Measurements from ENCODE around the gene RAI1.

RAI1 gene

GRCh38 chr17:17736205-17737183 lies 55.2 kb downstream of the RAI1 start:
- Histone ChIP-seq H3K27me3 (replicated peaks; ENCODE audit: control insufficient read depth, insufficient read depth, low read length) (no peaks in the 10 kb centered on the region), H3K4me3 (ENCODE audit: low read length) (no peak overlapping the region), H3K36me3 (ENCODE audit: control insufficient read depth, insufficient read depth, low read length, severe bottlenecking) (no peaks in the 10 kb centered on the region), H3K9me3 (ENCODE audit: control insufficient read depth, low read length) (no peaks in the 10 kb centered on the region), H3K4me1 (ENCODE audit: control insufficient read depth, insufficient read depth, low read length) (peaks cover 24% of the 10 kb centered on the region), H3K9ac (ENCODE audit: low read length) (no peak overlapping the region)
- no peak for DNase-seq (ENCODE audit: low read depth)

GRCh38 chr17:17737961-17738894 lies 57.0 kb downstream of the RAI1 start:
- H3K4me3 ChIP-seq (ENCODE audit: low read length) = no peak overlapping the region
- H3K9me3 ChIP-seq (ENCODE audit: control insufficient read depth, low read length) = no peaks in the 10 kb centered on the region
- H3K9ac ChIP-seq (ENCODE audit: low read length) = no peak overlapping the region
- no peaks in the 10 kb centered on the region for H3K27me3 ChIP-seq (replicated peaks; ENCODE audit: control insufficient read depth, insufficient read depth, low read length)
- peaks cover 34% of the 10 kb centered on the region for H3K4me1 ChIP-seq (ENCODE audit: control insufficient read depth, insufficient read depth, low read length)
- H3K36me3 ChIP-seq (ENCODE audit: control insufficient read depth, insufficient read depth, low read length, severe bottlenecking) = no peaks in the 10 kb centered on the region
- no peak for DNase-seq (ENCODE audit: low read depth)

- Histone ChIP-seq H3K4me1 (ENCODE audit: control insufficient read depth, insufficient read depth, low read length) (peaks cover 34% of the 10 kb centered on the region), H3K36me3 (ENCODE audit: control insufficient read depth, insufficient read depth, low read length, severe bottlenecking) (no peaks in the 10 kb centered on the region), H3K9me3 (ENCODE audit: control insufficient read depth, low read length) (no peaks in the 10 kb centered on the region), H3K27me3 (replicated peaks; ENCODE audit: control insufficient read depth, insufficient read depth, low read length) (no peaks in the 10 kb centered on the region), H3K4me3 (ENCODE audit: low read length) (no peak overlapping the region), H3K9ac (ENCODE audit: low read length) (no peak overlapping the region)
- DNase-seq (ENCODE audit: low read depth) = no peak
Observed at GRCh38 chr17:17738901-17739300, 57.6 kb downstream of the RAI1 start.

GRCh38 chr17:17739388-17740066 lies 58.3 kb downstream of the RAI1 start:
- Histone ChIP-seq H3K4me1 (ENCODE audit: control insufficient read depth, insufficient read depth, low read length) (peaks cover 34% of the 10 kb centered on the region), H3K9ac (ENCODE audit: low read length) (peak overlapping the region; percentile 32), H3K36me3 (ENCODE audit: control insufficient read depth, insufficient read depth, low read length, severe bottlenecking) (no peaks in the 10 kb centered on the region), H3K9me3 (ENCODE audit: control insufficient read depth, low read length) (no peaks in the 10 kb centered on the region), H3K4me3 (ENCODE audit: low read length) (no peak overlapping the region), H3K27me3 (replicated peaks; ENCODE audit: control insufficient read depth, insufficient read depth, low read length) (no peaks in the 10 kb centered on the region)
- DNase-seq (ENCODE audit: low read depth) = peak; percentile 81

GRCh38 chr17:17740615-17741348 lies 59.5 kb downstream of the RAI1 start:
- Histone ChIP-seq H3K27me3 (replicated peaks; ENCODE audit: control insufficient read depth, insufficient read depth, low read length) (no peaks in the 10 kb centered on the region), H3K4me3 (ENCODE audit: low read length) (no peak overlapping the region), H3K9ac (ENCODE audit: low read length) (peak overlapping the region; percentile 34), H3K36me3 (ENCODE audit: control insufficient read depth, insufficient read depth, low read length, severe bottlenecking) (no peaks in the 10 kb centered on the region), H3K4me1 (ENCODE audit: control insufficient read depth, insufficient read depth, low read length) (peaks cover 34% of the 10 kb centered on the region), H3K9me3 (ENCODE audit: control insufficient read depth, low read length) (no peaks in the 10 kb centered on the region)
- DNase-seq (ENCODE audit: low read depth) = no peak

GRCh38 chr17:17741349-17742023 lies 60.2 kb downstream of the RAI1 start:
- H3K9me3 ChIP-seq (ENCODE audit: control insufficient read depth, low read length) = no peaks in the 10 kb centered on the region
- peak overlapping the region; percentile 34 for H3K9ac ChIP-seq (ENCODE audit: low read length)
- H3K4me1 ChIP-seq (ENCODE audit: control insufficient read depth, insufficient read depth, low read length) = peaks cover 34% of the 10 kb centered on the region
- no peaks in the 10 kb centered on the region for H3K27me3 ChIP-seq (replicated peaks; ENCODE audit: control insufficient read depth, insufficient read depth, low read length)
- H3K36me3 ChIP-seq (ENCODE audit: control insufficient read depth, insufficient read depth, low read length, severe bottlenecking) = no peaks in the 10 kb centered on the region
- H3K4me3 ChIP-seq (ENCODE audit: low read length) = no peak overlapping the region
- peak; percentile 30 for DNase-seq (ENCODE audit: low read depth)

GRCh38 chr17:17742133-17742621 lies 60.9 kb downstream of the RAI1 start:
- H3K27me3 ChIP-seq (replicated peaks; ENCODE audit: control insufficient read depth, insufficient read depth, low read length) = no peaks in the 10 kb centered on the region
- no peaks in the 10 kb centered on the region for H3K9me3 ChIP-seq (ENCODE audit: control insufficient read depth, low read length)
- H3K36me3 ChIP-seq (ENCODE audit: control insufficient read depth, insufficient read depth, low read length, severe bottlenecking) = no peaks in the 10 kb centered on the region
- H3K9ac ChIP-seq (ENCODE audit: low read length) = no peak overlapping the region
- peak; percentile 38 for DNase-seq (ENCODE audit: low read depth)
- H3K4me3 ChIP-seq (ENCODE audit: low read length) = no peak overlapping the region
- H3K4me1 ChIP-seq (ENCODE audit: control insufficient read depth, insufficient read depth, low read length) = peaks cover 37% of the 10 kb centered on the region

GRCh38 chr17:17742688-17743390 lies 61.6 kb downstream of the RAI1 start:
- Histone ChIP-seq H3K9ac (ENCODE audit: low read length) (no peak overlapping the region), H3K27me3 (replicated peaks; ENCODE audit: control insufficient read depth, insufficient read depth, low read length) (no peaks in the 10 kb centered on the region), H3K4me1 (ENCODE audit: control insufficient read depth, insufficient read depth, low read length) (peaks cover 41% of the 10 kb centered on the region), H3K36me3 (ENCODE audit: control insufficient read depth, insufficient read depth, low read length, severe bottlenecking) (no peaks in the 10 kb centered on the region), H3K4me3 (ENCODE audit: low read length) (no peak overlapping the region), H3K9me3 (ENCODE audit: control insufficient read depth, low read length) (no peaks in the 10 kb centered on the region)
- DNase-seq (ENCODE audit: low read depth) = no peak

- no peaks in the 10 kb centered on the region for H3K27me3 ChIP-seq (replicated peaks; ENCODE audit: control insufficient read depth, insufficient read depth, low read length)
- DNase-seq (ENCODE audit: low read depth) = no peak
- H3K36me3 ChIP-seq (ENCODE audit: control insufficient read depth, insufficient read depth, low read length, severe bottlenecking) = no peaks in the 10 kb centered on the region
- H3K4me1 ChIP-seq (ENCODE audit: control insufficient read depth, insufficient read depth, low read length) = peaks cover 41% of the 10 kb centered on the region
- H3K9me3 ChIP-seq (ENCODE audit: control insufficient read depth, low read length) = no peaks in the 10 kb centered on the region
- H3K9ac ChIP-seq (ENCODE audit: low read length) = no peak overlapping the region
- no peak overlapping the region for H3K4me3 ChIP-seq (ENCODE audit: low read length)
Observed at GRCh38 chr17:17743391-17744112, 62.3 kb downstream of the RAI1 start.
